ENCODE measurements around the gene TRIM10. TPM values are rescaled to one million over a fixed set of nuclear protein-coding genes. Genes with fewer than 3 reads are reported as not detected.

TRIM10 gene
- total RNA-seq, 1 donor from 2014 or later: not detected

DNA sequence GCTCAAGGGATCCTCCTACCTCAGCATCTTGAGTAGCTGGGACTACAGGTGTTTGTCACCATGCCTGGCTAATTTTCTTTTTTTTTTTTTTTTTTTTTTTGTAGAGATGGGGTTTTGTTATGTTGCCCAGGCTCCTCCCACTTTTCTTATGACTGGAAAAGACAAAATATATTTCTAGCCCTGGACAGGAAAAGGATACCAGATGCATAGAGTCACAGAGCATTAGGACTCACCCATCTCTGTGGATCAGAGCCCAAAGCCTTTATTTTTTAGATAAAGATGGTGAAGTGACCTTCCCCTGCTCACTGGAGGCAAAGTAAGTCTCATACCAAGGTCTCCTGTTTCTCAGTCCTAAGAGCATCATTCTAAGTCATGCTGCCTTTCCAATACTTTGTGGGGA lies 3.4 kb downstream of the TRIM10 start:
- Mint-ChIP-seq H3K36me3 (ENCODE audit: unreplicated experiment) (no peaks in the 10 kb centered on the region), H3K27me3 (ENCODE audit: unreplicated experiment) (peaks cover 11% of the 10 kb centered on the region), H3K4me3 (ENCODE audit: unreplicated experiment) (no peak overlapping the region), H3K27ac (ENCODE audit: unreplicated experiment) (no peak overlapping the region), H3K9me3 (ENCODE audit: unreplicated experiment) (peaks cover 3% of the 10 kb centered on the region), H3K4me1 (ENCODE audit: low read depth, unreplicated experiment) (peaks cover 2% of the 10 kb centered on the region)
- TF ChIP-seq, protein P1, sequence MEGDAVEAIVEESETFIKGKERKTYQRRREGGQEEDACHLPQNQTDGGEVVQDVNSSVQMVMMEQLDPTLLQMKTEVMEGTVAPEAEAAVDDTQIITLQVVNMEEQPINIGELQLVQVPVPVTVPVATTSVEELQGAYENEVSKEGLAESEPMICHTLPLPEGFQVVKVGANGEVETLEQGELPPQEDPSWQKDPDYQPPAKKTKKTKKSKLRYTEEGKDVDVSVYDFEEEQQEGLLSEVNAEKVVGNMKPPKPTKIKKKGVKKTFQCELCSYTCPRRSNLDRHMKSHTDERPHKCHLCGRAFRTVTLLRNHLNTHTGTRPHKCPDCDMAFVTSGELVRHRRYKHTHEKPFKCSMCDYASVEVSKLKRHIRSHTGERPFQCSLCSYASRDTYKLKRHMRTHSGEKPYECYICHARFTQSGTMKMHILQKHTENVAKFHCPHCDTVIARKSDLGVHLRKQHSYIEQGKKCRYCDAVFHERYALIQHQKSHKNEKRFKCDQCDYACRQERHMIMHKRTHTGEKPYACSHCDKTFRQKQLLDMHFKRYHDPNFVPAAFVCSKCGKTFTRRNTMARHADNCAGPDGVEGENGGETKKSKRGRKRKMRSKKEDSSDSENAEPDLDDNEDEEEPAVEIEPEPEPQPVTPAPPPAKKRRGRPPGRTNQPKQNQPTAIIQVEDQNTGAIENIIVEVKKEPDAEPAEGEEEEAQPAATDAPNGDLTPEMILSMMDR (IDR thresholded peaks at IDR 0.05; ENCODE audit: partially characterized antibody, unreplicated experiment): no peak
- no peak for DNase-seq

DNA sequence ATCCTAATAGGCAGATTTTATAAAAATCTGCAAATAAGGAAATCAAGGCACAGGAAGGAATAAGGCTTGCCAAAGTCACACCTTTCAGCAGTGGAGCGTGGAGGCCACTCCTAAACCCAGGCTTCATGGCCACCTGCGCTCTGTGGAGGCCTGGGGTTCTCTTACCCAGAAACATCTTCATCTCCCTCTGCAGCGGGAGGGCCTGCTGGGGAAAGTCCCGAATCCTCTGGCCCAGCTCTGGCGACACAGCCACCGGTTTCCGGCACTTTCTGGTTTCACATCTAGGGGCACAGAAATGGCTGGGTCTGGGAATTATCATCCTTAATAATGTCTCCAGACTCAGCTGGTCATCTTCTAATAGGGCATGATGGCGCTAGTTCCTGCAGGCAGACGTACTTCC lies 4.2 kb downstream of the TRIM10 start:
- DNase-seq: no peak
- Mint-ChIP-seq H3K27ac (ENCODE audit: unreplicated experiment) (no peak overlapping the region), H3K27me3 (ENCODE audit: unreplicated experiment) (peaks cover 11% of the 10 kb centered on the region), H3K4me3 (ENCODE audit: unreplicated experiment) (no peak overlapping the region), H3K36me3 (ENCODE audit: unreplicated experiment) (no peaks in the 10 kb centered on the region), H3K4me1 (ENCODE audit: low read depth, unreplicated experiment) (peaks cover 2% of the 10 kb centered on the region), H3K9me3 (ENCODE audit: unreplicated experiment) (peaks cover 3% of the 10 kb centered on the region)
- TF ChIP-seq, protein P1 (IDR thresholded peaks at IDR 0.05; ENCODE audit: partially characterized antibody, unreplicated experiment): no peak

DNA sequence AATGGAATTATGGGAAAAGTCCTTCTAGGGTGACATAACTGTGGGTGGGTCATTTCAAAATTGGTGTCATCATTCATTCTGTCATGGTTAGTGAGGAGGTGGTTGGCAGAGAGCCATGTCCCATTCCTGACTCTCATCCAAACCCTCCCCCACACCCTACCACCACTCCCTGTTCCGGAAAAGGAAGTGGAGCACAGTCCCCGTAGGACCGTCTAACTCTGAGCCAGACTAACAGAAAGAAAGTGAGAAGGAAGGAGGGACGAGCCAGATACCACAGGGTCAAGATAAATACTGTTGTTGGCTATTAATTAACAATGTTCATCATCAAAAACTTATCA lies 4.8 kb downstream of the TRIM10 start:
- Mint-ChIP-seq H3K9me3 (ENCODE audit: unreplicated experiment) (peaks cover 3% of the 10 kb centered on the region), H3K4me3 (ENCODE audit: unreplicated experiment) (no peak overlapping the region), H3K27ac (ENCODE audit: unreplicated experiment) (no peak overlapping the region), H3K36me3 (ENCODE audit: unreplicated experiment) (no peaks in the 10 kb centered on the region), H3K4me1 (ENCODE audit: low read depth, unreplicated experiment) (peaks cover 2% of the 10 kb centered on the region), H3K27me3 (ENCODE audit: unreplicated experiment) (peaks cover 11% of the 10 kb centered on the region)
- no peak for DNase-seq
- TF ChIP-seq, protein P1 (IDR thresholded peaks at IDR 0.05; ENCODE audit: partially characterized antibody, unreplicated experiment): no peak

DNA sequence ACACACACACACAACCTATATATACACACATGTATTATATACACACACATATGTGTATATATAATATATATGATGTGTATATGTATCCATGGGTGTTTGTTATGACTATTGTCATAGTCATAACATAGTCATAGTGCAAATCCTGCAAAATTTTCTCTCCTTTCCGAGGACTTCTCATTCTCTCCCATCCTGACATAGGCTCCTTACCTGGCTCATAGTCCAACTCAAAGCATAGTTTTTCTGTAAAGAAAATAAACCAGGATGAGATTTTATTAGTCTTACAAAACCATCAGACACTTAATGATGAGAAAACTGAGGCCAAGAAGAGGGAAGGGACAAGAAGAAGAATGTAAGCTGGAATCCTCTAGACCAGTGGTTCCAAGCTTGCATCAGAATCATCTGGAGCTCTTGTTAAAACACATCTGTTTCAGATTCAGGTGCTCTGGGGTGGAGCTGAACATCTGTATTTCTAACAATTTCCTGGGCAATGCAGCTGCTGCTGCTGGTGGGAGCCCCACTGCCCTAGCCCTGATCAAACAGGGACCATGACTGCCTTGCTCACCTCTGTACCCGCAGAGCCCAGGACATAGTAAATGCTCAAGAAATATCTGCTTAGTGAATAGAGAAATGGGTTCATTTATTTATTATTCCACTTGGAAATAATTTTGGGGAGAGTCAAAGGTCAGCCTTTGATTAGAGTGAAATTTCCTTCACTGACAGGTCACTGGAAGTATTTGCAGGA lies 5.3 kb downstream of the TRIM10 start:
- DNase-seq: no peak
- no peaks in the 10 kb centered on the region for H3K36me3 Mint-ChIP-seq (ENCODE audit: unreplicated experiment)
- H3K4me3 Mint-ChIP-seq (ENCODE audit: unreplicated experiment): no peak overlapping the region
- H3K9me3 Mint-ChIP-seq (ENCODE audit: unreplicated experiment): peaks cover 3% of the 10 kb centered on the region
- peaks cover 11% of the 10 kb centered on the region for H3K27me3 Mint-ChIP-seq (ENCODE audit: unreplicated experiment)
- no peak overlapping the region for H3K27ac Mint-ChIP-seq (ENCODE audit: unreplicated experiment)
- TF ChIP-seq, protein P1 (IDR thresholded peaks at IDR 0.05; ENCODE audit: partially characterized antibody, unreplicated experiment): no peak
- H3K4me1 Mint-ChIP-seq (ENCODE audit: low read depth, unreplicated experiment): peaks cover 2% of the 10 kb centered on the region

DNA sequence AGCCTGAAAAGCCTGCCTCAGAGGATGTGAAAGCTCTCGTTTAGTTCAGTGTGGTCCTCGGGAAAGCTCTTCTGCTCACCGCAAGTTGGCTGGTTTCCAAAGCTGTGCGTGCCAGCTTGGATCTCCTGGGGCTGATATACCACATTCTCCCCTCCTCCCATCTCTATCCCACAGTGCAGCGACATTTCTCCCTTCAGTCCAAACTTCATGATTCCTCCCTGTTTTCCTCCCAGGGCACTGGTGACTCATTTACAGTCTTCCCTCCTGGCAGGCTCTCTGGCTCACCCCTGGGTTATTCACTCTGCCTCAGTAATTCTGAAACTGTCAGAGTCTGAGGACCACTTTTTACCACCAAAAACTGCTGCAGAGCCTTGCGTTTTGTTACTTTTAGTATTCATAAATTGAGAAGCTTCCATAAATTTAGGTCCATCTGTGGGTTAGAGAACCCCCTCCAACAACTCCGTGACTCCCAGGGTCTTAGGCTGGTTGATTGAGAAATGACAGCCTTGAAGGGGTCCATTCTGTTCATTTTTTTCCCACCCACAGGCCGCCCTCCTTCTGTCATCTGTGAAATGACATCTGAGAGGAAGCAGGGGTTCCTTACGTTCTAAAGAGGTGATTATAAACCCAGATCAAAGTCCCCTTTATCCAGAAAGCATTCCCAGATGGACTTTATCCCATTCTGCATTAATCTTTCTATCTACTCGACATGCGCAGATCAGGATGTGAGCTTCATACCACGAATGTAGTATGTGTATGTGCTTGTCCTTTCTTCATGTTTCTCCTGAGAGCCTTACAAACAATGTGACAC lies 6.1 kb downstream of the TRIM10 start:
- Mint-ChIP-seq H3K4me1 (ENCODE audit: low read depth, unreplicated experiment) (peaks cover 2% of the 10 kb centered on the region), H3K36me3 (ENCODE audit: unreplicated experiment) (no peaks in the 10 kb centered on the region), H3K27ac (ENCODE audit: unreplicated experiment) (no peak overlapping the region), H3K27me3 (ENCODE audit: unreplicated experiment) (peaks cover 10% of the 10 kb centered on the region), H3K9me3 (ENCODE audit: unreplicated experiment) (peaks cover 3% of the 10 kb centered on the region), H3K4me3 (ENCODE audit: unreplicated experiment) (no peak overlapping the region)
- DNase-seq: no peak
- TF ChIP-seq, protein P1 (IDR thresholded peaks at IDR 0.05; ENCODE audit: partially characterized antibody, unreplicated experiment): no peak
